ENCODE measurements around the gene PDGFRB. TPM values are rescaled to one million over a fixed set of nuclear protein-coding genes. Genes with fewer than 3 reads are reported as not detected.

Gene PDGFRB
- total and polyA plus RNA-seq, 10 of the 15 experiments (the other 5 are each of a cell fraction or from before 2014, with no cell fraction given) = 0.02 to 3.0 (median 1.0) TPM

DNA sequence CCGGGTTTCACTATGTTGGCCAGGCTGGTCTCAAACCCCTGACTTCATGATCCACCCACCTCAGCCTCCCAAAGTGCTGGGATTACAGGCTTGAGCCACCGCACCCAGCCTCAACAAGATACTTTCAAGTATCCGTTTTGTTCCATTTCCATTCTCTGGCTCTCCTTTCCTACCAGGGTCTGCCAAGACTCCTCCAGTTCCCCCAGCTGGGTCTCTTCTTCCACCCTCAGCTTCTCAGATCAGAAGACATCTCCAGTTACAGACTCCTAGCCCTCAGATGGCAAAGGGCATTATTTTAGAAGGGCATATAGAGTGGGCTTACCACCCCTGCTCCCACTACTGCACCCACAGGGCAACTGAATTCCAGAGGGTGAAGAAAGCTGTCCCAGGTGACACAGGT is 1.5 kb upstream of the PDGFRB start:
- Histone ChIP-seq H4K20me1 (ENCODE audit: control insufficient read depth, insufficient read depth) (no peaks in the 10 kb centered on the region), H3K27ac (ENCODE audit: control insufficient read depth, insufficient read depth) (no peak overlapping the region), H3K9ac (ENCODE audit: control insufficient read depth, insufficient read depth, low read length) (no peak overlapping the region), H3K9me3 (replicated peaks; ENCODE audit: control insufficient read depth, insufficient read depth, low read length) (no peaks in the 10 kb centered on the region), H2AFZ (ENCODE audit: control insufficient read depth, low read depth, low read length) (no peak overlapping the region), H3K4me2 (ENCODE audit: control insufficient read depth, insufficient read depth) (no peak overlapping the region), H3K36me3 (ENCODE audit: control insufficient read depth in 2 of 2, insufficient read depth in 2 of 2, low read length in 1 of 2) (no peaks in the 10 kb centered on the region), H3K27me3 (replicated peaks in 1 of 2; ENCODE audit: control insufficient read depth in 2 of 2, insufficient read depth in 2 of 2, low read length in 1 of 2) (no peaks in the 10 kb centered on the region), H3K4me1 (ENCODE audit: control insufficient read depth, insufficient read depth, low read length) (peaks cover 13% of the 10 kb centered on the region), H3K4me3 (no peak overlapping the region), H3K79me2 (ENCODE audit: control insufficient read depth, insufficient read depth, low read length) (no peaks in the 10 kb centered on the region)
- FAIRE-seq (no peak), ATAC-seq (no peak), DNase-seq (ENCODE audit: low read depth, low spot score) (no peak)
- ChIA-PET RAD21 (ENCODE audit: unreplicated experiment) (interaction anchor here (3.1 kb wide), 1 partner anchor 12 kb away, joined by 13 read pairs; no protein-coding TSS in a partner anchor), POLR2A (interaction anchor here (0.8 kb wide), 1 partner anchor 19 kb away, joined by 3 read pairs; no protein-coding TSS in a partner anchor), SMC1A (ENCODE audit: uncharacterized antibody, unreplicated experiment) (no interaction called here), CTCF (interaction anchor here (1.2 kb wide), 1 partner anchor 18 kb away, joined by 3 read pairs; no protein-coding TSS in a partner anchor)
- in situ Hi-C loops (cut with MboI) = no loop called here
- 57% methylated on average over 3 of the region's 3 CpGs for WGBS (ENCODE audit: insufficient coverage, insufficient replicate concordance, low lambda C conversion rate, missing lambda C conversion rate)
- TF ChIP-seq CHD1 (IDR thresholded peaks at IDR 0.05; ENCODE audit: low read depth, low read length) (no peak), ZZZ3 (IDR thresholded peaks at IDR 0.05; ENCODE audit: control insufficient read depth, insufficient read length, low read depth) (no peak), NR2C2 (IDR thresholded peaks at IDR 0.05; ENCODE audit: borderline replicate concordance, control insufficient read depth, insufficient read length, low read depth) (no peak), FOXM1 (IDR thresholded peaks at IDR 0.05; ENCODE audit: low read depth, low read length) (no peak), LARP7 (IDR thresholded peaks at IDR 0.05) (no peak), MYB (IDR thresholded peaks at IDR 0.05; ENCODE audit: borderline replicate concordance, low read depth, low read length) (no peak), ZBED1 (IDR thresholded peaks at IDR 0.05; ENCODE audit: borderline replicate concordance) (no peak), HDGF (IDR thresholded peaks at IDR 0.05) (no peak), SMC3 (IDR thresholded peaks at IDR 0.05; ENCODE audit: borderline replicate concordance, low read length) (no peak)
- TF ChIP-seq, protein P1, sequence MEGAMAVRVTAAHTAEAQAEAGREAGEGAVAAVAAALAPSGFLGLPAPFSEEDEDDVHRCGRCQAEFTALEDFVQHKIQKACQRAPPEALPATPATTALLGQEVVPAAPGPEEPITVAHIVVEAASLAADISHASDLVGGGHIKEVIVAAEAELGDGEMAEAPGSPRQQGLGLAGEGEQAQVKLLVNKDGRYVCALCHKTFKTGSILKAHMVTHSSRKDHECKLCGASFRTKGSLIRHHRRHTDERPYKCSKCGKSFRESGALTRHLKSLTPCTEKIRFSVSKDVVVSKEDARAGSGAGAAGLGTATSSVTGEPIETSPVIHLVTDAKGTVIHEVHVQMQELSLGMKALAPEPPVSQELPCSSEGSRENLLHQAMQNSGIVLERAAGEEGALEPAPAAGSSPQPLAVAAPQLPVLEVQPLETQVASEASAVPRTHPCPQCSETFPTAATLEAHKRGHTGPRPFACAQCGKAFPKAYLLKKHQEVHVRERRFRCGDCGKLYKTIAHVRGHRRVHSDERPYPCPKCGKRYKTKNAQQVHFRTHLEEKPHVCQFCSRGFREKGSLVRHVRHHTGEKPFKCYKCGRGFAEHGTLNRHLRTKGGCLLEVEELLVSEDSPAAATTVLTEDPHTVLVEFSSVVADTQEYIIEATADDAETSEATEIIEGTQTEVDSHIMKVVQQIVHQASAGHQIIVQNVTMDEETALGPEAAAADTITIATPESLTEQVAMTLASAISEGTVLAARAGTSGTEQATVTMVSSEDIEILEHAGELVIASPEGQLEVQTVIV (IDR thresholded peaks at IDR 0.05; ENCODE audit: borderline replicate concordance, partially characterized antibody) = no peak
- TF ChIP-seq, protein P2, sequence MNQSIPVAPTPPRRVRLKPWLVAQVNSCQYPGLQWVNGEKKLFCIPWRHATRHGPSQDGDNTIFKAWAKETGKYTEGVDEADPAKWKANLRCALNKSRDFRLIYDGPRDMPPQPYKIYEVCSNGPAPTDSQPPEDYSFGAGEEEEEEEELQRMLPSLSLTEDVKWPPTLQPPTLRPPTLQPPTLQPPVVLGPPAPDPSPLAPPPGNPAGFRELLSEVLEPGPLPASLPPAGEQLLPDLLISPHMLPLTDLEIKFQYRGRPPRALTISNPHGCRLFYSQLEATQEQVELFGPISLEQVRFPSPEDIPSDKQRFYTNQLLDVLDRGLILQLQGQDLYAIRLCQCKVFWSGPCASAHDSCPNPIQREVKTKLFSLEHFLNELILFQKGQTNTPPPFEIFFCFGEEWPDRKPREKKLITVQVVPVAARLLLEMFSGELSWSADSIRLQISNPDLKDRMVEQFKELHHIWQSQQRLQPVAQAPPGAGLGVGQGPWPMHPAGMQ (IDR thresholded peaks at IDR 0.05; ENCODE audit: borderline replicate concordance) = no peak
- TF ChIP-seq, protein P3, sequence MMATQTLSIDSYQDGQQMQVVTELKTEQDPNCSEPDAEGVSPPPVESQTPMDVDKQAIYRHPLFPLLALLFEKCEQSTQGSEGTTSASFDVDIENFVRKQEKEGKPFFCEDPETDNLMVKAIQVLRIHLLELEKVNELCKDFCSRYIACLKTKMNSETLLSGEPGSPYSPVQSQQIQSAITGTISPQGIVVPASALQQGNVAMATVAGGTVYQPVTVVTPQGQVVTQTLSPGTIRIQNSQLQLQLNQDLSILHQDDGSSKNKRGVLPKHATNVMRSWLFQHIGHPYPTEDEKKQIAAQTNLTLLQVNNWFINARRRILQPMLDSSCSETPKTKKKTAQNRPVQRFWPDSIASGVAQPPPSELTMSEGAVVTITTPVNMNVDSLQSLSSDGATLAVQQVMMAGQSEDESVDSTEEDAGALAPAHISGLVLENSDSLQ (IDR thresholded peaks at IDR 0.05) = no peak
- TF ChIP-seq, protein P4, sequence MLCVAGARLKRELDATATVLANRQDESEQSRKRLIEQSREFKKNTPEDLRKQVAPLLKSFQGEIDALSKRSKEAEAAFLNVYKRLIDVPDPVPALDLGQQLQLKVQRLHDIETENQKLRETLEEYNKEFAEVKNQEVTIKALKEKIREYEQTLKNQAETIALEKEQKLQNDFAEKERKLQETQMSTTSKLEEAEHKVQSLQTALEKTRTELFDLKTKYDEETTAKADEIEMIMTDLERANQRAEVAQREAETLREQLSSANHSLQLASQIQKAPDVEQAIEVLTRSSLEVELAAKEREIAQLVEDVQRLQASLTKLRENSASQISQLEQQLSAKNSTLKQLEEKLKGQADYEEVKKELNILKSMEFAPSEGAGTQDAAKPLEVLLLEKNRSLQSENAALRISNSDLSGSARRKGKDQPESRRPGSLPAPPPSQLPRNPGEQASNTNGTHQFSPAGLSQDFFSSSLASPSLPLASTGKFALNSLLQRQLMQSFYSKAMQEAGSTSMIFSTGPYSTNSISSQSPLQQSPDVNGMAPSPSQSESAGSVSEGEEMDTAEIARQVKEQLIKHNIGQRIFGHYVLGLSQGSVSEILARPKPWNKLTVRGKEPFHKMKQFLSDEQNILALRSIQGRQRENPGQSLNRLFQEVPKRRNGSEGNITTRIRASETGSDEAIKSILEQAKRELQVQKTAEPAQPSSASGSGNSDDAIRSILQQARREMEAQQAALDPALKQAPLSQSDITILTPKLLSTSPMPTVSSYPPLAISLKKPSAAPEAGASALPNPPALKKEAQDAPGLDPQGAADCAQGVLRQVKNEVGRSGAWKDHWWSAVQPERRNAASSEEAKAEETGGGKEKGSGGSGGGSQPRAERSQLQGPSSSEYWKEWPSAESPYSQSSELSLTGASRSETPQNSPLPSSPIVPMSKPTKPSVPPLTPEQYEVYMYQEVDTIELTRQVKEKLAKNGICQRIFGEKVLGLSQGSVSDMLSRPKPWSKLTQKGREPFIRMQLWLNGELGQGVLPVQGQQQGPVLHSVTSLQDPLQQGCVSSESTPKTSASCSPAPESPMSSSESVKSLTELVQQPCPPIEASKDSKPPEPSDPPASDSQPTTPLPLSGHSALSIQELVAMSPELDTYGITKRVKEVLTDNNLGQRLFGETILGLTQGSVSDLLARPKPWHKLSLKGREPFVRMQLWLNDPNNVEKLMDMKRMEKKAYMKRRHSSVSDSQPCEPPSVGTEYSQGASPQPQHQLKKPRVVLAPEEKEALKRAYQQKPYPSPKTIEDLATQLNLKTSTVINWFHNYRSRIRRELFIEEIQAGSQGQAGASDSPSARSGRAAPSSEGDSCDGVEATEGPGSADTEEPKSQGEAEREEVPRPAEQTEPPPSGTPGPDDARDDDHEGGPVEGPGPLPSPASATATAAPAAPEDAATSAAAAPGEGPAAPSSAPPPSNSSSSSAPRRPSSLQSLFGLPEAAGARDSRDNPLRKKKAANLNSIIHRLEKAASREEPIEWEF (IDR thresholded peaks at IDR 0.05; ENCODE audit: insufficient replicate concordance, low read depth, low read length) = no peak
- intact Hi-C loops (cut with micrococcal nuclease; ENCODE audit: unreplicated experiment) = no loop called here
- BruUV-seq (replicated peaks) = no TSS peak
